ENCODE results near the gene ERGIC1. TPM values are rescaled to one million over a fixed set of nuclear protein-coding genes. Genes with fewer than 3 reads are reported as not detected.
A peak's percentile ranks its signal among the peaks of the same experiment; 100 is the strongest.

ERGIC1 gene
- total RNA-seq, 1 donor from 2014 or later, result 131 TPM

GRCh38 chr5:172886974-172887501, 53.0 kb downstream of the ERGIC1 start:
- H3K4me3 Mint-ChIP-seq (ENCODE audit: unreplicated experiment), result no peak overlapping the region

GRCh38 chr5:172887692-172888091, 53.6 kb downstream of the ERGIC1 start:
- H3K9ac ChIP-seq (ENCODE audit: low read length), result peak overlapping the region; percentile 86
- peak; percentile 82 for DNase-seq (ENCODE audit: low read depth)
- H3K4me3 ChIP-seq (ENCODE audit: insufficient read depth, low read depth, low read length), result no peak overlapping the region
- H3K27me3 Mint-ChIP-seq (ENCODE audit: low read depth, unreplicated experiment), result no peaks in the 10 kb centered on the region
- no peaks in the 10 kb centered on the region for H3K9me3 Mint-ChIP-seq (ENCODE audit: unreplicated experiment)
- H3K27ac Mint-ChIP-seq (ENCODE audit: unreplicated experiment), result peak overlapping the region; percentile 97
- peaks cover 24% of the 10 kb centered on the region for H3K4me1 ChIP-seq (ENCODE audit: insufficient read depth, low read length)
- no peak for FAIRE-seq
- H3K9me3 ChIP-seq (ENCODE audit: insufficient read depth, low read depth, low read length), result no peaks in the 10 kb centered on the region
- H3K4me3 Mint-ChIP-seq (ENCODE audit: unreplicated experiment), result peak overlapping the region; percentile 4
- peak overlapping the region; percentile 46 for H3K4me2 ChIP-seq (ENCODE audit: low read length)
- H3K36me3 ChIP-seq (ENCODE audit: insufficient read depth, low read length), result peaks cover 8% of the 10 kb centered on the region
- H3K79me2 ChIP-seq (ENCODE audit: insufficient read depth, low read length), result peaks cover 52% of the 10 kb centered on the region
- H3K4me1 Mint-ChIP-seq (ENCODE audit: low read depth, unreplicated experiment), result peaks cover 36% of the 10 kb centered on the region
- H4K20me1 ChIP-seq (ENCODE audit: insufficient read depth, low read length), result no peaks in the 10 kb centered on the region
- TF ChIP-seq EZH2 (IDR thresholded peaks at IDR 0.05; ENCODE audit: insufficient read depth, low read length), result no peak
- no peak for TF ChIP-seq CTCF (IDR thresholded peaks at IDR 0.05; ENCODE audit: insufficient read depth, low read depth, low read length)
- H3K27me3 ChIP-seq (ENCODE audit: insufficient read depth, low read length), result no peaks in the 10 kb centered on the region
- peak overlapping the region; percentile 90 for H3K27ac ChIP-seq (ENCODE audit: low read depth, low read length)
- peaks cover 33% of the 10 kb centered on the region for H3K36me3 Mint-ChIP-seq (ENCODE audit: low read depth, unreplicated experiment)
- H2AFZ ChIP-seq (ENCODE audit: low read depth, low read length), result peak overlapping the region; percentile 5

More at GRCh38 chr5:172886974-172887501, 53.0 kb downstream of the ERGIC1 start:
- no peak for TF ChIP-seq CTCF (IDR thresholded peaks at IDR 0.05; ENCODE audit: insufficient read depth, low read depth, low read length)
- TF ChIP-seq EZH2 (IDR thresholded peaks at IDR 0.05; ENCODE audit: insufficient read depth, low read length), result no peak
- peaks cover 8% of the 10 kb centered on the region for H3K36me3 ChIP-seq (ENCODE audit: insufficient read depth, low read length)
- FAIRE-seq (no peak), DNase-seq (ENCODE audit: low read depth) (peak; percentile 51)
- Mint-ChIP-seq H3K4me1 (ENCODE audit: low read depth, unreplicated experiment) (peaks cover 42% of the 10 kb centered on the region), H3K36me3 (ENCODE audit: low read depth, unreplicated experiment) (peaks cover 33% of the 10 kb centered on the region), H3K9me3 (ENCODE audit: unreplicated experiment) (no peaks in the 10 kb centered on the region), H3K27me3 (ENCODE audit: low read depth, unreplicated experiment) (no peaks in the 10 kb centered on the region), H3K27ac (ENCODE audit: unreplicated experiment) (peak overlapping the region; percentile 97)
- peak overlapping the region; percentile 5 for H2AFZ ChIP-seq (ENCODE audit: low read depth, low read length)
- H3K27ac ChIP-seq (ENCODE audit: low read depth, low read length), result peak overlapping the region; percentile 90
- no peaks in the 10 kb centered on the region for H3K9me3 ChIP-seq (ENCODE audit: insufficient read depth, low read depth, low read length)
- peaks cover 22% of the 10 kb centered on the region for H3K4me1 ChIP-seq (ENCODE audit: insufficient read depth, low read length)
- no peaks in the 10 kb centered on the region for H3K27me3 ChIP-seq (ENCODE audit: insufficient read depth, low read length)
- H3K79me2 ChIP-seq (ENCODE audit: insufficient read depth, low read length), result peaks cover 59% of the 10 kb centered on the region
- H4K20me1 ChIP-seq (ENCODE audit: insufficient read depth, low read length), result no peaks in the 10 kb centered on the region
- peak overlapping the region; percentile 46 for H3K4me2 ChIP-seq (ENCODE audit: low read length)
- H3K9ac ChIP-seq (ENCODE audit: low read length), result peak overlapping the region; percentile 86
- H3K4me3 ChIP-seq (ENCODE audit: insufficient read depth, low read depth, low read length), result no peak overlapping the region

GRCh38 chr5:172890659-172891058, 56.6 kb downstream of the ERGIC1 start:
- no peak overlapping the region for H3K4me2 ChIP-seq (ENCODE audit: low read length)
- H3K9me3 Mint-ChIP-seq (ENCODE audit: unreplicated experiment), result no peaks in the 10 kb centered on the region
- TF ChIP-seq EZH2 (IDR thresholded peaks at IDR 0.05; ENCODE audit: insufficient read depth, low read length), result no peak
- TF ChIP-seq CTCF (IDR thresholded peaks at IDR 0.05; ENCODE audit: insufficient read depth, low read depth, low read length), result no peak
- H3K27me3 Mint-ChIP-seq (ENCODE audit: low read depth, unreplicated experiment), result no peaks in the 10 kb centered on the region
- DNase-seq (ENCODE audit: low read depth), result no peak
- H3K36me3 ChIP-seq (ENCODE audit: insufficient read depth, low read length), result peaks cover 8% of the 10 kb centered on the region
- peaks cover 31% of the 10 kb centered on the region for H3K4me1 Mint-ChIP-seq (ENCODE audit: low read depth, unreplicated experiment)
- no peaks in the 10 kb centered on the region for H3K9me3 ChIP-seq (ENCODE audit: insufficient read depth, low read depth, low read length)
- H3K4me3 ChIP-seq (ENCODE audit: insufficient read depth, low read depth, low read length), result no peak overlapping the region
- peaks cover 24% of the 10 kb centered on the region for H3K4me1 ChIP-seq (ENCODE audit: insufficient read depth, low read length)
- H3K27me3 ChIP-seq (ENCODE audit: insufficient read depth, low read length), result no peaks in the 10 kb centered on the region
- H3K4me3 Mint-ChIP-seq (ENCODE audit: unreplicated experiment), result no peak overlapping the region
- H3K9ac ChIP-seq (ENCODE audit: low read length), result no peak overlapping the region
- H4K20me1 ChIP-seq (ENCODE audit: insufficient read depth, low read length), result no peaks in the 10 kb centered on the region
- H2AFZ ChIP-seq (ENCODE audit: low read depth, low read length), result no peak overlapping the region
- no peak for FAIRE-seq
- no peak overlapping the region for H3K27ac ChIP-seq (ENCODE audit: low read depth, low read length)
- H3K79me2 ChIP-seq (ENCODE audit: insufficient read depth, low read length), result peaks cover 35% of the 10 kb centered on the region
- peaks cover 29% of the 10 kb centered on the region for H3K36me3 Mint-ChIP-seq (ENCODE audit: low read depth, unreplicated experiment)
- H3K27ac Mint-ChIP-seq (ENCODE audit: unreplicated experiment), result no peak overlapping the region

Measured in astrocyte (in vitro differentiated cells and primary cell).